Measurements from ENCODE around the gene CACNB4. TPM values are rescaled to one million over a fixed set of nuclear protein-coding genes. Genes with fewer than 3 reads are reported as not detected.

Gene CACNB4
- total RNA-seq (2014; rRNA removed; shearing (Covaris generic); ENCODE audit: low replicate concordance): 0.11 and 0.22 TPM in 2 replicates

GRCh38 chr2:152098496-152099366 lies at the start of gene CACNB4:
Gene CACNB4 (minus strand): TSS chr2:152099044.
- Histone ChIP-seq H3K27me3 (ENCODE audit: low read length) (no peaks in the 10 kb centered on the region), H3K9ac (ENCODE audit: low read length) (no peak within 1 kb of the TSS), H2AFZ (ENCODE audit: low read length) (no peak within 1 kb of the TSS), H3K4me1 (ENCODE audit: low read length) (peaks cover 6% of the 10 kb centered on the region; the same call in 1 of the 2 replicates), H3K36me3 (ENCODE audit: insufficient read depth, low read length) (no peaks in the 10 kb centered on the region), H3K9me2 (replicated peaks; ENCODE audit: insufficient read depth, low read length) (no peaks in the 10 kb centered on the region), H3K4me3 (ENCODE audit: low read length) (no peak within 1 kb of the TSS), H3K4me2 (ENCODE audit: low read depth, low read length, poor library complexity, severe bottlenecking) (no peak within 1 kb of the TSS), H3K9me3 (ENCODE audit: low read length) (no peaks in the 10 kb centered on the region), H3K79me2 (ENCODE audit: low read length) (no peaks in the 10 kb centered on the region), H3K27ac (ENCODE audit: low read length) (no peak within 1 kb of the TSS), H4K20me1 (ENCODE audit: insufficient read depth, low read depth, low read length) (no peaks in the 10 kb centered on the region)
- DNase-seq: no peak

- DNase-seq: no peak
- Histone ChIP-seq H3K4me2 (ENCODE audit: low read depth, low read length, poor library complexity, severe bottlenecking) (no peak overlapping the region), H2AFZ (ENCODE audit: low read length) (no peak overlapping the region)
These were observed 35.8 kb upstream of the CACNB4 start for GRCh38 chr2:152134488-152135280.

GRCh38 chr2:152132306-152132705 lies 33.5 kb upstream of the CACNB4 start:
- H3K9me3 ChIP-seq (ENCODE audit: low read length): no peaks in the 10 kb centered on the region
- peaks cover 19% of the 10 kb centered on the region; the same call in 1 of the 2 replicates for H3K36me3 ChIP-seq (ENCODE audit: insufficient read depth, low read length)
- H4K20me1 ChIP-seq (ENCODE audit: insufficient read depth, low read depth, low read length): no peaks in the 10 kb centered on the region
- no peaks in the 10 kb centered on the region for H3K27me3 ChIP-seq (ENCODE audit: low read length)
- H3K79me2 ChIP-seq (ENCODE audit: low read length): 0 out of 2 replicates have a peak, but pooled peaks cover 3% of the 10 kb centered on the region
- H2AFZ ChIP-seq (ENCODE audit: low read length): no peak overlapping the region
- H3K4me2 ChIP-seq (ENCODE audit: low read depth, low read length, poor library complexity, severe bottlenecking): no peak overlapping the region
- H3K4me1 ChIP-seq (ENCODE audit: low read length): peaks cover 7% of the 10 kb centered on the region; the same call in 1 of the 2 replicates
- no peak overlapping the region for H3K27ac ChIP-seq (ENCODE audit: low read length)
- H3K9ac ChIP-seq (ENCODE audit: low read length): no peak overlapping the region
- H3K9me2 ChIP-seq (replicated peaks; ENCODE audit: insufficient read depth, low read length): no peaks in the 10 kb centered on the region
- no peak for DNase-seq
- no peak overlapping the region for H3K4me3 ChIP-seq (ENCODE audit: low read length)

More at GRCh38 chr2:152134488-152135280, 35.8 kb upstream of the CACNB4 start:
- Histone ChIP-seq H3K79me2 (ENCODE audit: low read length) (peaks cover 6% of the 10 kb centered on the region; the same call in 1 of the 2 replicates), H3K4me1 (ENCODE audit: low read length) (peaks cover 5% of the 10 kb centered on the region; the same call in 1 of the 2 replicates), H3K9me2 (replicated peaks; ENCODE audit: insufficient read depth, low read length) (no peaks in the 10 kb centered on the region), H3K36me3 (ENCODE audit: insufficient read depth, low read length) (peaks cover 9% of the 10 kb centered on the region; the same call in 1 of the 2 replicates), H3K4me3 (ENCODE audit: low read length) (no peak overlapping the region), H4K20me1 (ENCODE audit: insufficient read depth, low read depth, low read length) (no peaks in the 10 kb centered on the region), H3K9ac (ENCODE audit: low read length) (no peak overlapping the region), H3K9me3 (ENCODE audit: low read length) (no peaks in the 10 kb centered on the region), H3K27me3 (ENCODE audit: low read length) (no peaks in the 10 kb centered on the region), H3K27ac (ENCODE audit: low read length) (no peak overlapping the region)

- Histone ChIP-seq H2AFZ (ENCODE audit: low read length) (no peak overlapping the region), H3K4me1 (ENCODE audit: low read length) (peaks cover 2% of the 10 kb centered on the region; the same call in 1 of the 2 replicates), H3K9me2 (replicated peaks; ENCODE audit: insufficient read depth, low read length) (no peaks in the 10 kb centered on the region), H3K27ac (ENCODE audit: low read length) (no peak overlapping the region), H3K9me3 (ENCODE audit: low read length) (no peaks in the 10 kb centered on the region), H3K9ac (ENCODE audit: low read length) (no peak overlapping the region), H4K20me1 (ENCODE audit: insufficient read depth, low read depth, low read length) (no peaks in the 10 kb centered on the region), H3K36me3 (ENCODE audit: insufficient read depth, low read length) (peaks cover 23% of the 10 kb centered on the region), H3K27me3 (ENCODE audit: low read length) (no peaks in the 10 kb centered on the region), H3K4me2 (ENCODE audit: low read depth, low read length, poor library complexity, severe bottlenecking) (no peak overlapping the region), H3K4me3 (ENCODE audit: low read length) (no peak overlapping the region), H3K79me2 (ENCODE audit: low read length) (0 out of 2 replicates have a peak, but pooled peaks cover 3% of the 10 kb centered on the region)
- DNase-seq: no peak
These were observed 28.8 kb upstream of the CACNB4 start for GRCh38 chr2:152127628-152128027.

- peaks cover 2% of the 10 kb centered on the region; the same call in 1 of the 2 replicates for H3K4me1 ChIP-seq (ENCODE audit: low read length)
- no peaks in the 10 kb centered on the region for H3K9me2 ChIP-seq (replicated peaks; ENCODE audit: insufficient read depth, low read length)
- H4K20me1 ChIP-seq (ENCODE audit: insufficient read depth, low read depth, low read length): no peaks in the 10 kb centered on the region
- no peak overlapping the region for H2AFZ ChIP-seq (ENCODE audit: low read length)
- H3K79me2 ChIP-seq (ENCODE audit: low read length): 0 out of 2 replicates have a peak, but pooled peaks cover 3% of the 10 kb centered on the region
- peaks cover 22% of the 10 kb centered on the region for H3K36me3 ChIP-seq (ENCODE audit: insufficient read depth, low read length)
- no peak overlapping the region for H3K4me3 ChIP-seq (ENCODE audit: low read length)
- H3K27me3 ChIP-seq (ENCODE audit: low read length): no peaks in the 10 kb centered on the region
- no peak for DNase-seq
- no peak overlapping the region for H3K27ac ChIP-seq (ENCODE audit: low read length)
- H3K4me2 ChIP-seq (ENCODE audit: low read depth, low read length, poor library complexity, severe bottlenecking): no peak overlapping the region
- H3K9ac ChIP-seq (ENCODE audit: low read length): no peak overlapping the region
- H3K9me3 ChIP-seq (ENCODE audit: low read length): no peaks in the 10 kb centered on the region
These were observed 27.8 kb upstream of the CACNB4 start for GRCh38 chr2:152126664-152127063.

GRCh38 chr2:152122161-152122560 lies 23.3 kb upstream of the CACNB4 start:
- Histone ChIP-seq H2AFZ (ENCODE audit: low read length) (no peak overlapping the region), H3K9me3 (ENCODE audit: low read length) (no peaks in the 10 kb centered on the region), H3K36me3 (ENCODE audit: insufficient read depth, low read length) (peaks cover 18% of the 10 kb centered on the region), H3K9ac (ENCODE audit: low read length) (no peak overlapping the region), H4K20me1 (ENCODE audit: insufficient read depth, low read depth, low read length) (no peaks in the 10 kb centered on the region), H3K4me2 (ENCODE audit: low read depth, low read length, poor library complexity, severe bottlenecking) (no peak overlapping the region), H3K79me2 (ENCODE audit: low read length) (no peaks in the 10 kb centered on the region), H3K27me3 (ENCODE audit: low read length) (no peaks in the 10 kb centered on the region), H3K27ac (ENCODE audit: low read length) (no peak overlapping the region), H3K9me2 (replicated peaks; ENCODE audit: insufficient read depth, low read length) (no peaks in the 10 kb centered on the region), H3K4me3 (ENCODE audit: low read length) (no peak overlapping the region), H3K4me1 (ENCODE audit: low read length) (no peaks in the 10 kb centered on the region)
- no peak for DNase-seq

- Histone ChIP-seq H3K4me3 (ENCODE audit: low read length) (no peak overlapping the region), H3K27me3 (ENCODE audit: low read length) (no peaks in the 10 kb centered on the region), H3K4me1 (ENCODE audit: low read length) (no peaks in the 10 kb centered on the region), H3K27ac (ENCODE audit: low read length) (no peak overlapping the region), H3K9me3 (ENCODE audit: low read length) (no peaks in the 10 kb centered on the region), H3K9ac (ENCODE audit: low read length) (no peak overlapping the region), H2AFZ (ENCODE audit: low read length) (no peak overlapping the region), H3K9me2 (replicated peaks; ENCODE audit: insufficient read depth, low read length) (no peaks in the 10 kb centered on the region), H3K4me2 (ENCODE audit: low read depth, low read length, poor library complexity, severe bottlenecking) (no peak overlapping the region), H3K79me2 (ENCODE audit: low read length) (no peaks in the 10 kb centered on the region), H4K20me1 (ENCODE audit: insufficient read depth, low read depth, low read length) (no peaks in the 10 kb centered on the region), H3K36me3 (ENCODE audit: insufficient read depth, low read length) (peaks cover 13% of the 10 kb centered on the region; the same call in 1 of the 2 replicates)
- no peak for DNase-seq
These were observed 21.6 kb upstream of the CACNB4 start for GRCh38 chr2:152120430-152120829.

- H3K4me3 ChIP-seq (ENCODE audit: low read length): no peak overlapping the region
- no peaks in the 10 kb centered on the region for H3K9me2 ChIP-seq (replicated peaks; ENCODE audit: insufficient read depth, low read length)
- peaks cover 9% of the 10 kb centered on the region; the same call in 1 of the 2 replicates for H3K36me3 ChIP-seq (ENCODE audit: insufficient read depth, low read length)
- DNase-seq: no peak
- no peak overlapping the region for H3K27ac ChIP-seq (ENCODE audit: low read length)
- H3K4me2 ChIP-seq (ENCODE audit: low read depth, low read length, poor library complexity, severe bottlenecking): no peak overlapping the region
- H3K79me2 ChIP-seq (ENCODE audit: low read length): no peaks in the 10 kb centered on the region
- H3K27me3 ChIP-seq (ENCODE audit: low read length): no peaks in the 10 kb centered on the region
- no peaks in the 10 kb centered on the region for H3K4me1 ChIP-seq (ENCODE audit: low read length)
- H4K20me1 ChIP-seq (ENCODE audit: insufficient read depth, low read depth, low read length): no peaks in the 10 kb centered on the region
- H3K9ac ChIP-seq (ENCODE audit: low read length): no peak overlapping the region
- no peaks in the 10 kb centered on the region for H3K9me3 ChIP-seq (ENCODE audit: low read length)
- no peak overlapping the region for H2AFZ ChIP-seq (ENCODE audit: low read length)
These were observed 17.1 kb upstream of the CACNB4 start for GRCh38 chr2:152115952-152116351.
